Right atrium auricular region (tissue), 2 donors: Measurements from ENCODE around the gene PSME2. TPM values are rescaled to one million over a fixed set of nuclear protein-coding genes. Genes with fewer than 3 reads are reported as not detected.

ENCODE experiments used
- DNase-seq: peaks from one replicate; pipeline ENCODE4 v3.0.0-alpha.2; 2019; ENCODE audit warnings: low spot score
- H3K27ac ChIP-seq, 2 donors: fragments of 200-600 bp; sonication (generic); 1 replicate in 1 of 2; 2 replicates in 1 of 2; pipeline ENCODE4 v1.5.1; 2016 to 2019
- H3K27me3 ChIP-seq, 2 donors: fragments of 200-600 bp; sonication (generic); one replicate each; pipeline versions ENCODE4 v1.5.1 to v1.6.0; 2017 to 2019
- H3K36me3 ChIP-seq: fragments of 200-600 bp; sonication (generic); one replicate; pipeline ENCODE4 v1.5.1; 2016
- H3K4me1 ChIP-seq, 2 donors: fragments of 200-600 bp; sonication (generic); one replicate each; pipeline versions ENCODE4 v1.5.1 to v1.6.0; 2017 to 2019
- H3K4me3 ChIP-seq, 2 donors: fragments of 200-600 bp; sonication (generic); 1 replicate in 1 of 2; 2 replicates in 1 of 2; pipeline ENCODE4 v1.5.1; 2017 to 2019; ENCODE audit warnings: mild to moderate bottlenecking in 1 of 2, moderate library complexity in 1 of 2
- H3K9me3 ChIP-seq, 2 donors: fragments of 200-600 bp; sonication (generic); one replicate each; pipeline ENCODE4 v1.5.1; 2019
- total RNA-seq, 2 donors: library from RNA; depleted of rRNA; stranded (reverse); fragments of >200 nt; gene quantifications; one replicate each; pipeline ENCODE4 v1.1.0, GENCODE V29; 2016
- TF ChIP-seq, protein P1 (sequence below), 2 donors: fragments of 200-600 bp; sonication (generic); IDR thresholded peaks; one replicate each; pipeline ENCODE4 v1.5.1; 2019; ENCODE audit warnings: antibody characterized with exemption in 2 of 2

The PSME2 gene
- total RNA-seq, 2 donors from 2014 or later, result 23.1 to 40.6 TPM

GRCh38 chr14:24178399-24179178, 32.2 kb upstream of the PSME2 start:
- Histone ChIP-seq H3K36me3 (peaks cover 27% of the 10 kb centered on the region), H3K9me3 (no peaks in the 10 kb centered on the region), H3K27ac (no peak overlapping the region), H3K4me3 (no peak overlapping the region), H3K4me1 (peaks cover 0 to 10% of the 10 kb centered on the region in 2 donors), H3K27me3 (no peaks in the 10 kb centered on the region)
- TF ChIP-seq, protein P1, sequence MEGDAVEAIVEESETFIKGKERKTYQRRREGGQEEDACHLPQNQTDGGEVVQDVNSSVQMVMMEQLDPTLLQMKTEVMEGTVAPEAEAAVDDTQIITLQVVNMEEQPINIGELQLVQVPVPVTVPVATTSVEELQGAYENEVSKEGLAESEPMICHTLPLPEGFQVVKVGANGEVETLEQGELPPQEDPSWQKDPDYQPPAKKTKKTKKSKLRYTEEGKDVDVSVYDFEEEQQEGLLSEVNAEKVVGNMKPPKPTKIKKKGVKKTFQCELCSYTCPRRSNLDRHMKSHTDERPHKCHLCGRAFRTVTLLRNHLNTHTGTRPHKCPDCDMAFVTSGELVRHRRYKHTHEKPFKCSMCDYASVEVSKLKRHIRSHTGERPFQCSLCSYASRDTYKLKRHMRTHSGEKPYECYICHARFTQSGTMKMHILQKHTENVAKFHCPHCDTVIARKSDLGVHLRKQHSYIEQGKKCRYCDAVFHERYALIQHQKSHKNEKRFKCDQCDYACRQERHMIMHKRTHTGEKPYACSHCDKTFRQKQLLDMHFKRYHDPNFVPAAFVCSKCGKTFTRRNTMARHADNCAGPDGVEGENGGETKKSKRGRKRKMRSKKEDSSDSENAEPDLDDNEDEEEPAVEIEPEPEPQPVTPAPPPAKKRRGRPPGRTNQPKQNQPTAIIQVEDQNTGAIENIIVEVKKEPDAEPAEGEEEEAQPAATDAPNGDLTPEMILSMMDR (IDR thresholded peaks at IDR 0.05), result no peak
- DNase-seq, result no peak

GRCh38 chr14:24177891-24178290, 31.5 kb upstream of the PSME2 start:
- TF ChIP-seq, protein P1 (IDR thresholded peaks at IDR 0.05), result no peak
- Histone ChIP-seq H3K27ac (no peak overlapping the region), H3K9me3 (no peaks in the 10 kb centered on the region), H3K27me3 (no peaks in the 10 kb centered on the region), H3K36me3 (peaks cover 20% of the 10 kb centered on the region), H3K4me3 (no peak overlapping the region), H3K4me1 (peaks cover 0 to 10% of the 10 kb centered on the region in 2 donors)
- DNase-seq, result no peak

- peaks cover 0 to 10% of the 10 kb centered on the region in 2 donors for H3K4me1 ChIP-seq
- DNase-seq, result no peak
- H3K4me3 ChIP-seq, result no peak overlapping the region
- H3K27me3 ChIP-seq, result no peaks in the 10 kb centered on the region
- no peaks in the 10 kb centered on the region for H3K9me3 ChIP-seq
- no peak overlapping the region for H3K27ac ChIP-seq
- TF ChIP-seq, protein P1 (IDR thresholded peaks at IDR 0.05), result no peak
- peaks cover 13% of the 10 kb centered on the region for H3K36me3 ChIP-seq
These were observed 30.8 kb upstream of the PSME2 start for GRCh38 chr14:24177041-24177825.

- Histone ChIP-seq H3K4me3 (no peak overlapping the region), H3K27ac (no peak overlapping the region), H3K36me3 (peaks cover 7% of the 10 kb centered on the region), H3K4me1 (peaks cover 0 to 15% of the 10 kb centered on the region in 2 donors), H3K9me3 (no peaks in the 10 kb centered on the region), H3K27me3 (no peaks in the 10 kb centered on the region)
- no peak for DNase-seq
- TF ChIP-seq, protein P1 (IDR thresholded peaks at IDR 0.05), result no peak
These were observed 30.2 kb upstream of the PSME2 start for GRCh38 chr14:24176599-24176998.

GRCh38 chr14:24172871-24173281, 26.5 kb upstream of the PSME2 start:
- Histone ChIP-seq H3K9me3 (no peaks in the 10 kb centered on the region), H3K27ac (no peak overlapping the region)

More at GRCh38 chr14:24172871-24173281, 26.5 kb upstream of the PSME2 start:
- Histone ChIP-seq H3K4me3 (peak overlapping the region in 1 of 2 donors; percentile 40), H3K27me3 (no peaks in the 10 kb centered on the region), H3K4me1 (peaks cover 0 to 9% of the 10 kb centered on the region in 2 donors), H3K36me3 (peaks cover 6% of the 10 kb centered on the region)
- no peak for DNase-seq
- TF ChIP-seq, protein P1 (IDR thresholded peaks at IDR 0.05), result no peak
